Right atrium auricular region (tissue), 2 donors: ENCODE data around the gene SLC48A1. TPM values are rescaled to one million over a fixed set of nuclear protein-coding genes. Genes with fewer than 3 reads are reported as not detected.
A peak's percentile ranks its signal among the peaks of the same experiment; 100 is the strongest.

Experiments used
- DNase-seq: peaks from one replicate; pipeline ENCODE4 v3.0.0-alpha.2; 2019; ENCODE audit warnings: low spot score
- H3K27ac ChIP-seq, 2 donors: fragments of 200-600 bp; sonication (generic); 1 replicate in 1 of 2; 2 replicates in 1 of 2; pipeline ENCODE4 v1.5.1; 2016 to 2019
- H3K27me3 ChIP-seq, 2 donors: fragments of 200-600 bp; sonication (generic); one replicate each; pipeline versions ENCODE4 v1.5.1 to v1.6.0; 2017 to 2019
- H3K36me3 ChIP-seq: fragments of 200-600 bp; sonication (generic); one replicate; pipeline ENCODE4 v1.5.1; 2016
- H3K4me1 ChIP-seq, 2 donors: fragments of 200-600 bp; sonication (generic); one replicate each; pipeline versions ENCODE4 v1.5.1 to v1.6.0; 2017 to 2019
- H3K4me3 ChIP-seq, 2 donors: fragments of 200-600 bp; sonication (generic); 1 replicate in 1 of 2; 2 replicates in 1 of 2; pipeline ENCODE4 v1.5.1; 2017 to 2019; ENCODE audit warnings: mild to moderate bottlenecking in 1 of 2, moderate library complexity in 1 of 2
- H3K9me3 ChIP-seq, 2 donors: fragments of 200-600 bp; sonication (generic); one replicate each; pipeline ENCODE4 v1.5.1; 2019
- total RNA-seq, 2 donors: library from RNA; depleted of rRNA; stranded (reverse); fragments of >200 nt; gene quantifications; one replicate each; pipeline ENCODE4 v1.1.0, GENCODE V29; 2016
- TF ChIP-seq, protein P1 (sequence below), 2 donors: fragments of 200-600 bp; sonication (generic); IDR thresholded peaks; one replicate each; pipeline ENCODE4 v1.5.1; 2019; ENCODE audit warnings: antibody characterized with exemption in 2 of 2

SLC48A1 gene
- total RNA-seq, 2 donors from 2014 or later = 48.9 to 52.0 TPM

- H3K36me3 ChIP-seq = peaks cover 5% of the 10 kb centered on the region
- TF ChIP-seq, protein P1, sequence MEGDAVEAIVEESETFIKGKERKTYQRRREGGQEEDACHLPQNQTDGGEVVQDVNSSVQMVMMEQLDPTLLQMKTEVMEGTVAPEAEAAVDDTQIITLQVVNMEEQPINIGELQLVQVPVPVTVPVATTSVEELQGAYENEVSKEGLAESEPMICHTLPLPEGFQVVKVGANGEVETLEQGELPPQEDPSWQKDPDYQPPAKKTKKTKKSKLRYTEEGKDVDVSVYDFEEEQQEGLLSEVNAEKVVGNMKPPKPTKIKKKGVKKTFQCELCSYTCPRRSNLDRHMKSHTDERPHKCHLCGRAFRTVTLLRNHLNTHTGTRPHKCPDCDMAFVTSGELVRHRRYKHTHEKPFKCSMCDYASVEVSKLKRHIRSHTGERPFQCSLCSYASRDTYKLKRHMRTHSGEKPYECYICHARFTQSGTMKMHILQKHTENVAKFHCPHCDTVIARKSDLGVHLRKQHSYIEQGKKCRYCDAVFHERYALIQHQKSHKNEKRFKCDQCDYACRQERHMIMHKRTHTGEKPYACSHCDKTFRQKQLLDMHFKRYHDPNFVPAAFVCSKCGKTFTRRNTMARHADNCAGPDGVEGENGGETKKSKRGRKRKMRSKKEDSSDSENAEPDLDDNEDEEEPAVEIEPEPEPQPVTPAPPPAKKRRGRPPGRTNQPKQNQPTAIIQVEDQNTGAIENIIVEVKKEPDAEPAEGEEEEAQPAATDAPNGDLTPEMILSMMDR (IDR thresholded peaks at IDR 0.05) = no peak
- H3K27me3 ChIP-seq = no peaks in the 10 kb centered on the region
- DNase-seq = no peak
- H3K9me3 ChIP-seq = no peaks in the 10 kb centered on the region
- H3K27ac ChIP-seq = peak overlapping the region; percentile 81 to 85
- H3K4me1 ChIP-seq = peaks cover 0 to 89% of the 10 kb centered on the region in 2 donors
- H3K4me3 ChIP-seq = peak overlapping the region in 1 of 2 donors; percentile 65
These were observed 18.2 kb upstream of the SLC48A1 start for GRCh38 chr12:47754881-47755280.

DNA sequence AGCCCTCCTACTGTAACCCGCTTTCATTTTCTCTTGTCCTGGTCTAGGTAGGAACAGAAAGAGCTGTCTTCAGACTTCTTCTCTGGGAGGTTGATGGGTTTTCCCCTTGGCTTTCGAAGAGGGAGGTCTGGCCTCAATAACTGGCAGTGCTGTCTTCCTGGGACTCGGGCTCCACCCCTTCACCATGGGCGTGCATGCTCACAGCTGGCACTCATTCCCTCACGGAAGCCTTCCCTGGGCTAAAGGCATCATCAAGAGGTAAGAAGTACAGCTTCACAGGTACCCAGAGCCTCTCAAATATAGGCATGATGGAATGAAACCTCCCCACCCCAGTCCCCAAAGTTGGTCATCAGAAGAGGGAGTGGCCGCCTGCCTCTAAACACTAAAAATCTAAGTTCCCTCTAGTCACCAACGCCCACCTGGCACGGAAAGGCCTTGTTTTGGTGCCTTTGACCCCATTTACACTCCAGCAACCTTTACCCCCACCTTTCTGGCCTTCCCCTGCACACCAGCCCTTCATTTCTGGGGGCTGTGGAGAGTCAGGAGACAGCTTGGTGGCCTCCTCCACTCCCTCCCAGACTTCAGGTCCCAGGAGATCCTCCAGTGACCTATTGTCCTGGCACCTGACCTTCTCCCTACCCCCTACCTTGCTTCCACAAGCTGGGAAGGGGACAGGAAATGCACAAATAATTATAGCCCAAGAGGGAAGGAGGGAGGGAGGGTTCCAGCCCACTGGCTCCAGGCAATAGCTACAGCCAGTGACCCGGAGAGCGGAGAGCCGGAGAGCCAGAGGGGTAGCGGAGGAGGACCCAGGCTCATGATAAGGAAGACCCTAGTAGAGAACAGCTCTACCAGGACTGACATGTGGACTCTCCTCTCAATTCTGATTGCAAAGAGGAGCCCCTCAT is 17.1 kb upstream of the SLC48A1 start:
- DNase-seq = no peak
- TF ChIP-seq, protein P1 (IDR thresholded peaks at IDR 0.05) = no peak
- peaks cover 0 to 83% of the 10 kb centered on the region in 2 donors for H3K4me1 ChIP-seq

GRCh38 chr12:47757364-47757839 is 15.6 kb upstream of the SLC48A1 start:
- TF ChIP-seq, protein P1 (IDR thresholded peaks at IDR 0.05) = no peak
- Histone ChIP-seq H3K4me1 (peaks cover 0 to 70% of the 10 kb centered on the region in 2 donors), H3K27ac (peak overlapping the region; percentile 84 to 85), H3K9me3 (no peaks in the 10 kb centered on the region), H3K27me3 (no peaks in the 10 kb centered on the region), H3K36me3 (no peaks in the 10 kb centered on the region), H3K4me3 (peak overlapping the region; percentile 33 to 65)
- DNase-seq = no peak

More for the DNA sequence above, 17.1 kb upstream of the SLC48A1 start:
- Histone ChIP-seq H3K4me3 (peak overlapping the region; percentile 33 to 65), H3K9me3 (no peaks in the 10 kb centered on the region), H3K36me3 (no peaks in the 10 kb centered on the region), H3K27ac (peak overlapping the region; percentile 81 to 85), H3K27me3 (no peaks in the 10 kb centered on the region)

DNA sequence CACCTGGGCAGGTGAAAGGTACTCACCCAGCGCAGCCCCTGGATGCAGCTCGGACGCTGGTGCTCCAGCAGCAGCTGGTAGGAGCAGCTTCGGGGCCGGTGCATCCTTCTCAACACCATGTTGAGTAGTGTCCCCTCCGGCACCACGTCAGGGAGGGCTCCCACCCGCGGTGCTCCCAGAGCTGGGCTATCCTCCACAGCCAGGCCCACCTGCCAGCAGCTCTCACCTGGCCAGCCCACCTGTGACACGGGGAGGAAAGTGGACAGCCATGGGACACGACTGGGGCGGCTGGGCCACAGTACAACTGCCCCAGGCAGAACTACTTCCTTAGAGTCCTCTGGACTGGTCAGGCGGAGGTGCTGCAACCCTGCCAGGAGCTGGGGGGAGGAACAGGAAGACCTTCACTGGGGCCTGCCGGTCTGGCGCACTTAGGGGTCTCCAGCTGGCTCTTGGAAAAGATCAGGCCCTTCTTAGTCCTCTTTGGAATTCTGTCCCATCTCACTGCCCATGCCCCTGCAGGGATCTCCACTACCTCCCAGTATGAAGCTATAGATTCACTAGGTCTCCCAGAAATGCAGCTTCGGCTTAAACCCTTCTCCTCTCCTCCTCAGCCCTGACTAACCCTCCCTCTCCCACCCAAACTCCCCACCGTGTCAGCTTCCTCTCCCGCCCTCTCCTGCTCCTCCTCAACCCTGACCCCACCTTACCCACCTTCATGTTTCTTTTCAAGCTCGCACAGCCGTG is 15.0 kb upstream of the SLC48A1 start:
- H3K27ac ChIP-seq = peak overlapping the region; percentile 55 to 84
- DNase-seq = no peak
- no peaks in the 10 kb centered on the region for H3K27me3 ChIP-seq
- TF ChIP-seq, protein P1 (IDR thresholded peaks at IDR 0.05) = no peak
- H3K36me3 ChIP-seq = no peaks in the 10 kb centered on the region
- peak overlapping the region; percentile 33 to 65 for H3K4me3 ChIP-seq
- H3K4me1 ChIP-seq = peaks cover 0 to 64% of the 10 kb centered on the region in 2 donors
- H3K9me3 ChIP-seq = no peaks in the 10 kb centered on the region

- peak overlapping the region; percentile 33 to 65 for H3K4me3 ChIP-seq
- H3K4me1 ChIP-seq = peaks cover 0 to 63% of the 10 kb centered on the region in 2 donors
These were observed 14.5 kb upstream of the SLC48A1 start for GRCh38 chr12:47758584-47758833.

More at GRCh38 chr12:47758584-47758833, 14.5 kb upstream of the SLC48A1 start:
- H3K9me3 ChIP-seq = no peaks in the 10 kb centered on the region
- peak overlapping the region; percentile 55 to 84 for H3K27ac ChIP-seq
- no peak for DNase-seq
- TF ChIP-seq, protein P1 (IDR thresholded peaks at IDR 0.05) = no peak
- no peaks in the 10 kb centered on the region for H3K36me3 ChIP-seq
- H3K27me3 ChIP-seq = no peaks in the 10 kb centered on the region
